Frontal cortex (tissue), 4 donors: ENCODE measurements around the gene SLIT1. TPM values are rescaled to one million over a fixed set of nuclear protein-coding genes. Genes with fewer than 3 reads are reported as not detected.

Experiments
- DNase-seq, 2 donors: peaks; one replicate each; pipeline ENCODE4 v3.0.0; 2012; ENCODE audit warnings: low spot score in 2 of 2
- FAIRE-seq: peaks from 2 replicates; lab custom pipeline; 2012; peaks lifted over from hg19 to GRCh38; lab: Jason Lieb, UNC
- total RNA-seq: library from RNA; depleted of rRNA; stranded (reverse); fragments of >200 nt; gene quantifications from one replicate; pipeline ENCODE4 v1.2.3, GENCODE V29; 2014
- donor health status: control.
- donor health status: control.
- donor health status: control.

SLIT1 gene
- total RNA-seq, 1 donor from 2014 or later: 48.9 TPM

DNA sequence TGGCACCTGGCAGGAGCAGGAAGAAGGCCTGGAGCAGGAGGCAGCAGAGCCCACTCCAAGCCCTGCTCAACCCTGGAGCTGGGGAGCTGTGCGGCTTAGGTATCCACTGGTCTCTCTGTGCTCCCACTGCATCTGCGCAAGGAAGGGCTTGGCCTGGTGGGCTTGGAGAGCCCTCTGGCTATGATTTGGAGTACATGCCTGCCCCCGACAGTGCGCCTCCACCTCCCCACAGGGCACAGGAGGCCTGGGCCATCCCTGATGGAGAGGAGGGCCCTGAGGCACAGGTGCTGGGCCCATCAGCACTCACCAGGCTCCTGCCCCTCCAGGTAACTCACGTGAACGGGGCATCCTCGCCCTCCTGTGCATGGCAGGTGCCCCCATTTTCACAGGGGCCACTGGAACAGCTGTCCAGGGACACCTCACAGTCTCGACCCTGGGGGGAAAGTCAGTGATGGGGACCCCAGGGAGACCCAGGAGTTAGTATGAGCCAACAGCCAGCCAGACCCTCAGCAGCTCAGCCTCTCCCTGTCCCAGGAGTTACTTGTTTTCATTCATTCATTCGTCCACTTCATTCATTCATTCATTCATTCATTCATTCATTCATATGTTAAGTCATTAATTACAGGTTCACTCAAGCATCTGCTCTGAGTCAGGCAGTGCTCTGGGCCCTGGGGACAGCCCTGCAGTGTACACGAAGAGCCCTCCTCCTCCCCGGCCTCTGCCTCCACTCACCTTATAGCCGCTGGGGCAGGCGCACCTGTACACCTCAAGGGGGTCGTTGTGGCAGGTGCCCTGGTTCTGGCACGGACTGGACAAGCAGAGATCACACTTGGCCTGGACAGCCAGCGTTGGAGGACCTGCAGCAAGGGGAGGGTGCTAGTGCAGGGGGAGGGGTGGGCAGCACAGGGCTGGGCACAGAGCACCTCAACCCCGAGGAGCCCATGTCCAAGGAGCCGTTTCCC, 167.2 kb downstream of the SLIT1 start:
- no peak for FAIRE-seq
- no peak for DNase-seq

DNA sequence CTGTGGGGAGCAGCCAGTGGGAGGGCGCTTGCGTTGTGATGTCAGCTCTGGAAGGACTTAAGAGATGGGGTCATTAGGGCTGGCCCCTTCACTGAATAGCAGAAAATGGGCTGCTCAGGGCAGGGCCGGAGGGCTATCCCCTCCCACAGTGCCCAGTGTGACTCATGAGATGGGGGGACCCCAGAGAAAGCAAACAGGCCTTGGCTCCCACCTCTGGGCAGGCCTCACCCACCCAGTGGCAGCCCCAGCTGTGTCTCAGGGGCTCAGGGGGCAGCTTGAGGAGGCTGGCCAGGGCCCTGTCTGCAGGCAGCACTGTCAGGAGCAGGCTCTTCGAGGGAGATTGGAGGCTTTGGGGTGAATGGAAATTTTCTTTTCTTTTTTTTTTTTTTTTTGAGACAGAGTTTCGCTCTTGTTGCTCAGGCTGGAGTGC, 168.3 kb downstream of the SLIT1 start:
- no peak for DNase-seq

DNA sequence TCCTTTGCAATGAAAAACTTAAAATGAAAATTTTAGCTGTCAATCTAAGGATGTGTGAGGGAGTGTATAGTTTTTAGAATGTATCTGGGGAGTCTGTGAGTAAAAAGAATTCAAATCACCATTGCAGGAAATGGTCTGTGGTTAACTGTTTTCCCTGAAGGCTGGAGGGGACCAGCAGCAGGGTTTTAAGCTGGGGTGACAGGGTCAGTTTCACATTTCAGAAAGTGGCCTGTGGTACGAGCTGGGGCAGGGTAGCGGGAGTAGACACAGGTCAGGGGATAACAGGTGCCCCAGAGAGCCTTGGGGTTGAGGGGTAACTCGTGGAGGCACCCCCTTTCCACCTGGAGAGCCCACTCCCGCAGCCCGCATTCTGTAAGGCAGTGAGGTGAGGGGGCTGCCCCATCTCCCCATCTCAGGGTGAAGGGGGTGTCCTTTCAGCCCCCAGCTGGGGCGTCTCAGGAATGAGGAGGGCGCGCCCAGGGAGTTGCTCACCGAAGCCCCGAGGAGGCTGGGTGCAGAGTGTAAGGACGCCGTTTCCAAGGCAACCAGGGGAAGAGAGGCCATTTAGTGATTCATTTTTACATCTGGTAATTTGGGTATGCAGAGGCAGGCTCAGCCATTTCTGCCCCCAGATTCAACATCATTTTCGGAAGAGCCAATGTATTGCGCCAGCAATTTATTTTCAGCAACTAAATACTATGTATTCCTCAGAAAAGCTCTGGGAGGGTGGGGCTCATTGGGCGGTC, 168.9 kb downstream of the SLIT1 start:
- DNase-seq (peak in 1 of 2 donors; percentile 50), FAIRE-seq (no peak)

More for the DNA sequence above, 168.3 kb downstream of the SLIT1 start:
- no peak for FAIRE-seq

DNA sequence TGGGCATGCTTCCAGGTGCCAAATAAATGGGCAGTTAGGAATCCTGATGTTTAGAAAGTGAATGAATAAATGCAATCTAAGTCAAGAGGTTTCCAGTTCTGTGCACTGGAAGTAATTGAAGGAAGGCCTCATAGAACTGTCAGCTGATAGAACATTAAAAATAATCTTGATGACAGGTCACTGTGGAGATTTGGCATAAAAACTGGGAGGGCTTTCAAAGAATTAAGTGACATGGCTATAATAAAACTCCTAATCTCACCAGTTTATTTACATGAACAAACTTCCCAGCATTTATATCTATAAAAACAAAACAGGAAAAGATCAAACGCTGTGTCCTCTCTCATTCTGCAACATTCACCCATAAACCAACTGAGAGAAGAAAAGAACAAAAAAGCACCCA, 170.5 kb downstream of the SLIT1 start:
- no peak for FAIRE-seq
- DNase-seq: no peak

DNA sequence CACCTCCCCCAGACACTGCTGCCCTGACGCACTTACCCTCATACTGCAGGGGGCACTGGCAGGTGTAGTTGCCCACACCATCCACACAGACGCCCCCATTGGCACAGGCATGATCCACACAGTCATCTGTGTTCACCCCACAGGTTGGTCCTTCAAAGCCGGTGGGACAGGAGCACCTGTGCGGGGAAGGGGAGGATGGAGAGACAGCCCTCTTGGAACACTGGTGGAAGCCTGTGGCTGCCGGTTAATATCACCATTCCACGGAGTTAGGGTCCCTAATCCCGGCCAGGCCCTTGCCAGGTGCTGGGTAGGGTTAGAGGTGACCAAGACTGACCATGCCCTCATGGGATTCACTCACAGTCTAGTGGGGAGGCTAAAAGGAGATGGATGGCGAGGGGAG, 171.8 kb downstream of the SLIT1 start:
- DNase-seq (no peak), FAIRE-seq (no peak)

DNA sequence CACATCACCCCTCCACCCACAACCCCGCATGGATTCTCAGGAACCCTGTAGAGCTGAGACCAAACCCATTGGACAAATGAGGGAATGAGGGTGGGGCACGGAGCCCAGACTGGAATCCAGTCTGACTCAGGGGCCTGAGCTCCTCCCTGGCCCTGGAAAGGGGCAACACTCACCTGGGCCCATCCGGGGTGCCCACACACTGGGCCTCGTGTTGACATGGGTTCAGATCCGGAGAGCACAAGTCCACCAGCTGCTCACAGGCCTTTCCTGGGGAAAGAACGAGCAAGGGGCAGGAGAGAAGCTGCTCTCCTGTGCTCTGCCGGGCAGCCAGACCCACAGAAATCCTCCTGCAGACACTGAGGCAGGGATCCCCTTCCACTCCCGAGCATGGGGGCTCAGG, 172.2 kb downstream of the SLIT1 start:
- DNase-seq: no peak
- no peak for FAIRE-seq

DNA sequence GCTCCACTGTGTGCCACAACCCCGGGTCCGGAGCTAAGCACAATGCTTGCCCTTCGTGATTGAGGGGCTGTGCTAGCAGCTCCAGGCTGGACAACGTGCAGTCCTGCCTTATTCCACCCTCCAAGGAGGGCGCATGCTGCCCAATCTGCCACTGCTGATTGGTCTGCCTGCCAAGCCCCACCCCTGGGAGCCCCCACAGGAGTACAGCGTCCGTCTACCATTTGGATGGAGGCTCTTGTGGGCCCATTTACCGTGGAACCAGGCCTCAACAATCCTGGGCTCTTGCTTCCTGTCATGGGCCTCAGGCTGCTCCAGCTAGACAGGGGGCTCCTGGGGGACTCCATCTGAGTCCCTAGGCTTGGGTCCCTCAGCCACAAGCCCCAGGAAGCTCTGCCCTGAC, 173.3 kb downstream of the SLIT1 start:
- no peak for DNase-seq

DNA sequence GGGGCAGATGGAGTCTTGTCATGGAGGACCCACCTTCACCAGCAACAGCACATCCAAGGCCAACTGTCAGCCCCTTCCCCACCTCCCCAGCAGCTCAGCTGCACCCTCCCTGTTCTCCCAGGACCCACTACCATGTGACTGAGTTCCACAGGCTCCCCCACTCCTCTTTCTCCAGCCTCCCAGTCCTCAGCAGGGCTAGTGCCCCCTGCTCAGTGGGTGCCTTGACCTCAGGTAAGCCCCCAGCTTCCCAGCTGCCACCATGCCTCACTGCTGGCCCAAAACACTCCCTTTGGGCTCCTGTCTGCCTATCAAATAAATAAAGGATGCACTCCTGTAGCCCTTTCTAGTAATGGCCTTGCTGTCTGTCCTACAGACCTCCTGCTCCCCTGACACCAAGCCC, 174.4 kb downstream of the SLIT1 start:
- FAIRE-seq (no peak), DNase-seq (no peak)

More for the DNA sequence above, 173.3 kb downstream of the SLIT1 start:
- FAIRE-seq: no peak

DNA sequence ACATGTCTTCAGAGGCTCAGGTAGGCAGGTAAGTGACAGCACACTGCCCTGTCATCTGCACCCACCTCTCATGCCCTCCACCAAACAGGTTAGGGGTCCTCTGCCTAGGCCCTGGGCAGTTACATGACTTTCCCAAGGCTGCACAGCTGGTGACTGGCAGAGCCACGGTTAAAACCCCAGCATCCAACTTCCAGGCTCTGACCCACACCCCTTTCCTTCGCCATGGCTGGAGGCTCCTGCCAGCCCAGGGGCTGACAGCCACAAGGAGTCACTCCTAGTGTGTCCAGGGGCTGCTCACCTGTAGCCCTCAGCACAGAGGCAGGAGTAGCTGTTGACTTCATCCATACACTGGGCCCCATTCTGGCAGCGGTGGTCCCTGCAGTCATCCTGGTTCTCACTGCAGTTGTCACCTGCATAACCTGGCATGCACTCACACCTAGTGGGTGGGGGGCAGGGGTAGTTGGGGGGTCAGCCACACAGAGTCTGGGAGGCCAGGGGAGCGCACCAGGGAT, 175.0 kb downstream of the SLIT1 start:
- FAIRE-seq: no peak
- DNase-seq: no peak

DNA sequence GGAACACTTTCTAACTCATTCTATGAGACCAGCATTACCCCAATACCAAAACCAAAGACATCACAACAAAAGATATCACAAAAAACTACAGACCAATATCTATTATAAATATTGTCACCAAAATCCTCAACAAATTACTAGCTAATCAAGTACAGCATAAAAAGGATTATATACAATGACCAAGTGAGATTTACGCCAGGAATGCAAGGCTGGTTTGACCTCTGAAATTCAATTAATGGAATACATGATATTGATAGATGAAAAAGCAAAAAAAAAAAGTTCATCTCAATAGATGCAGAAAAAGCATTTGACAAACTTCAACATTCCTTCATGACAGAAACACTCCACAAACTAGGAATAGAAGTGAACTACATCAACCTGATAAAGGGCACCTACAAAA, 178.3 kb downstream of the SLIT1 start:
- no peak for FAIRE-seq
- no peak for DNase-seq

DNA sequence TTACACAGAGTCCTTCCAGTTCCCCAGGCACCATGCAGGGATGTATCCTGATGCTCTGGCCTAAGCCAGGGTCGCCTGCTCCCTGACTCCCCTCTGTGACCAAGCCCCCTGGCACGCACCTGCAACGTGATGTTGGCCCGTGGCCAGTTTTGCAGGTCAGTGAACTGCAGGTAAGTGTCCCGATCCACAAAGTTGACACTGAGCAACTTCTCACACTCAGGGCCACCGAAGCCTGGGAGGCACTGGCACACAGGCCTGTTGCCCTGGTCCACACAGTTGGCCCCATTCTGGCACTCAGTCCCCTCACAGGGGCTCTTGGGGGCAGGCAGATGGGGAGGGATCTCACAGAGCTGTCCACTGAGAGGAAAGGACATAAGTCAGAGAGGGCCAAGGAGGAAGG, 179.4 kb downstream of the SLIT1 start:
- FAIRE-seq: no peak
- no peak for DNase-seq

DNA sequence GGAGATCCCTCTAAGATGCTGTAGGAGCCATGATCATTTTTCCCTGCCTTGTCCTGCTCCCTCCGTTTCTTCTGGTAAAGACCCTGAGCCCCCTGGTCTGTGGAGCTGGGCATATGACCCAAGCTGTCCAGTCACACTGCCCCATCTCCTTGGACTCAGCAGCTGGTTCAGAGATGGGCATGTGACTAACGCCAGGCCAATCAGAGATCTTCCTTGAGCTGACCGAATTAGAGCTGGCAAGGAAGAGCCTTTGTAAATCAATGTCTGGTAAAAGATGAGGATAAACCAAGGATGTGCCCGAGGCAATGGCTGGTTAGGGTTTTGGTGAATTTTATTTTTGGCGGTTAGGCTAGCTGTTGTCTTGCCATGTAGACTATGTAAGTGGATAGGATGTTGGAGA, 180.4 kb downstream of the SLIT1 start:
- FAIRE-seq: no peak
- no peak for DNase-seq

DNA sequence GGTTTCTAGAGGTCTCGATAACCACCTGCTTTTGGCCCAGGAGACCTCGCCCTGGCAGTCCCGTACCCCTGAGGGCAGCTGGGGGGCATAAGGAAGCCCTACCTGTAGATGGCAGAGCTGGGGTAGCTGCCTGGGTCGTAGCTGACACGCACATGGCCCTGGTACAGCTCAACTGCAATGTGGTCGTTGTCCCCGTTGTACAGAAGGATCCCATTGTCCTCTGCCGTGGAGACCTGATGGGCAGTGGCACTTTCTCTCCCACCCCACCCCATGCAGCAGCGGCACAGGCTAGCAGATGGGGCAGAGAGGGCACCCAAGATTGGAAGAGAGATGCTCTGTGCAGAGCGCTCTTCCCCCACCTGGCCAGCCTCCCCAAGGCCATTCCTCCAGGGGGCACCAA, 181.2 kb downstream of the SLIT1 start:
- no peak for FAIRE-seq

DNA sequence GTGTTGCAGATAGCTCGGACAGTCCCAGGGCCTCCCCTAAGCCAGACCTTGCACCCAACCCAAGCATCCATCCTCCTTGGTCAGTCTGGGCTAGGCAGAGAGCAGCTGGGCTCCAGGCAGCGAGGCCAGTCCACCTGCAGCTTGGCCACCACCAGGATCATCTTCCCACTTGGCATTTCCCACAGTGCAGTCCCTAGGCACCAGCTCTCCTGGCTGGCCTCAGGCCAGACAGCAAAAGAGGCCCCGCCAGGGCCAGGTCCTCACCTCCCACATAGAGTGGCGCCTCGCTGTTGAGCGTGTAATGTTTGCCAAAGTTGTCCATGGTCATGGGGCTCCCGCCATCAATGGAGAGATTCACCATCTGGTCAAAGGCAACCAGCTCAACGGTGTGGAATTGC, 182.0 kb downstream of the SLIT1 start:
- no peak for DNase-seq
- FAIRE-seq: no peak

More for the DNA sequence above, 181.2 kb downstream of the SLIT1 start:
- no peak for DNase-seq

DNA sequence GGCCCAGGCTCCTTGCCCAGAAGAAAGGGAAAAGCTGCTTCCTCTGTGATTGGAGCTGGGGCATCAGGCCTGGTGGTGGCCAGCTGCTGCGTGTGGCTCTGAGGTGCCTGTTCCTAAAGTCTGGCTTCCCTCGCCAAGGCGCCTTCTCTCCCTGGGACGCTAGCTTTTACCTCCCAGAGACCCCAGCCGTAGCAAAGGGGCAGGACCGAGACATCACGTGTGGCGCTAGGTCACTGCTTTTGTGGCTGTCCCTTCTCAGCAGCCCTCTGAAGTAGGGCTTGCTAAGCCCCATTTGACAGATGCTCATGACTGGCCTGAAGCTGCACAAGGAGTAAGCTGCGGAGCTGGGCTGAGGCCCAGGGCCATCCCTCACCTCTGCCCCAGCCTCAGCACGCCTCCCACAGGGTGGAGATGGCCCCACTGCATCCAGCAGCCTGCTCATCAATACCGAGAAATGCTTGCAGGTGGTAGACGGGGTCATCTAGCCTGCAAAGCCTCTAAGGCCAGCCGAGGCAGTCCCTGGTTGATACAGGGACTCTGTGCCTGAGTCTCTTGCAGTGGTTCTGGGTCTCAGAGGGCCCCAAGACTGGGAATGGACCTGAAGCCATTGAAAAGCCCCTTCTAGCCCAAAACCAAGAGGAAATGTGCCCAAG, 182.5 kb downstream of the SLIT1 start:
- FAIRE-seq: no peak
- no peak for DNase-seq

DNA sequence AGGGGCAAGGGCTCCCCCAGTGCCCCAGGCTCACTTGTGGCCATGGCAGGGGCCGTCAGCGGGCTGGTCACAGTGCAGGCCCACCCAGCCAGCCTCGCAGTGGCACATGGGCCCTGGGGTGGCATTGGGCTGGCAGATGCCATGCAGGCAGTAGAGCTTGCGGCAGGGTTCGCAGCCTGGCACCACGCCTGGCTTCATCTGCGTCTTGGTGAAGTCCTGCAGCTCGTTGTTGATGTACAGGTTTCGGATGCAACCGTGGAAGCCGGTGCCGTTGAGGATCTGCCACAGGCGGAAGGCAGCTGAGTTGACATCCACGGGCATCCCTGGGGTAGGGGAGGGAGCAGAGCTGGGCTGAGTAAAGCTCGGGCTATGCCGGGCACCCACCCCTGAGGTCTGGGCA, 183.1 kb downstream of the SLIT1 start:
- no peak for DNase-seq
- no peak for FAIRE-seq

DNA sequence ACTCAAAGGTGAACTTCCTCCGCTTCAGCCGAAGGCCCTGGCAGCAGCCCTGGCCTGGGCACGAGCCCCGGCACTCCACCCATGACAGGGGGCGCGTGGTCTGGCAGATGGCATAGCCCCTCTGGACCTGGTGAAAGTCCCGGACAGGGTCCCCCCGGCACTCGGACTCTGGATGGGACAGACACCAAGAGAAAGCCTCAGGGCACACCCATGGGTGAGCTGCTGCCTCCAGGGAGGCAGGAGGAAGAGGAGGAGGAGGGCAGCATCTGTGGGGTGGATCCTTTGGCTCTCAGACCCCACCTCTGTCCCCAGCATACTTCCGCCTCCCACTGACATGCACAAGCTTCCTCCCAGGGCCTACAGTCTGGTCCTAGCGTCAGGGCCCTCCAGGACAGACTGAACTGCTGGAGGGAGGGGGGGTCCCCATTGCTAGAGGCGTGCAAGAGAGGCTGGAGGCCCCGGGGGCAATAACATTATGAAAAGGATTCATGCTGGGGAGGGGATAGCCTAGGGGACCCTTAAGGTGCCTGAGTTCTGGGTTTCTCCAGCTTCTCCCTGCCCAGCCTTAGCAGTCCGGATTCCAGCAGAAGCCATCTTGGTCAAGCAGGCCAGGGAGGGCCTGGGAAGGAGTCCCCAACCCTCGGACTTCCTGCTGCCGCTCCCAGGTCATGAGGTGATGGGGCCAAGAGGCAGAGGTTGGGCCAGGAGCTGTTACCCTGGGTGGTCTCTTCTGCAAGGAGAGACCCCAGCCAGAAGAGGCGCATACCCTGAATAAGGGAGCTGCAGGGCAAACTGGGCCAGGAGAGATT, 184.4 kb downstream of the SLIT1 start:
- DNase-seq (no peak), FAIRE-seq (no peak)

DNA sequence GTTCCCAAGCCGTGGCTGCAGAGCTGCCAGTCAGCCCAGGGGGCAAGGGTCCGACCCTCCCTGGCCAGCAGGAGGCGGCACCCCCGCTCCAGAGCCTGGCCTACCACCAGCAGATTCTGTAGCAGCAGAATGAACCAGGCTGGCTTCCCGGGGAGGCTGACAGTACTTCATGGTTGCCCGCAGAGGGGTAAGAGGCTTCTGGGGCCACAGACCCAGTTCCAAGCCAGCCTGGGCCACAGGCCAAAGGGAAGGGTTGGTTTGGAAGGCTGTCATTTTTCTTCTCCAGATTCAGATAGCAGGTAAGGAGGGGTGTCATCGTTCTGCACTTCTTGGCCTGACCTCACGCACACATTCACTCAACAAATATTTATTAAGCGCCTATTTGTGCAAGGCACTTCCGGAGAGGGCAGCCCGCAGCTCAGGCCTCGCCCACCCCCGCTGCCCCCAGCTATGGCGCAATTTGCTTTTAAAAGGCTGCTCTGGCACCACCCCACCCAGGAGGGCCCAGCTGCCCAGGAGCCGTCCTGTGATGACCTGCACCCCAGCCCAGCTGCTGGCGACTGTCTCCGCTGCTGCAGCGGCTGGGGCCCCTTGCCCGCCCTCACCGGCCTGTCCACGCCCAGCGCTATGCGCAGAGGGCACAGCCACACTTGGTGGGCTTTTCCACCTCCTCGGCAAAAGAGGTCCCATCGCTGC, 185.1 kb downstream of the SLIT1 start:
- FAIRE-seq: no peak
- DNase-seq: no peak

DNA sequence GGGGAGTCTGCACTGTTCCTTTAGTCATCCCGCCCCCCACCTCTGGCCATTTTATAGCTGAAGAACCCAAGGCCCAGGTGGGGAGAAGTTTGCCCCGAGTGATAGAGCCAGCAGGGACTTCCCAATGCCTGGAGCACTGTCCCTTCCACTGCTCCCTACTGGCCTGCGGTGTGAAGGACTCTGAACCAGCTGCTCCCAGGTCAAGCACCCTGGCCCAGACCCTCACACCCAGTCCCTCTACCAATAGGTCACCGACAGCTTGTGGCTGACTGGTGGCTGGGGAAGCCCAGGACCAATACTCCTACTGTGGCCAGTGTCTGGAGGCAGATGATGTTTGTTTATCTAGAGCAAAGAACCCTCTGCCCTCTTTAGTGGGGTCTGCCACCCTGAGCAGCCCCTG, 185.8 kb downstream of the SLIT1 start:
- DNase-seq: no peak
- no peak for FAIRE-seq
